Stimulated activated CD8-positive, alpha-beta memory T cell treated with anti-CD3 and anti-CD28 coated beads, Interleukin-4, amount 100 ng/mL, for 48 hours (primary cell): ENCODE results near the gene LTO1.

Source experiments
- DNase-seq: peaks from one replicate; pipeline ENCODE4 v3.0.0-alpha.2; 2020

The LTO1 gene

DNA sequence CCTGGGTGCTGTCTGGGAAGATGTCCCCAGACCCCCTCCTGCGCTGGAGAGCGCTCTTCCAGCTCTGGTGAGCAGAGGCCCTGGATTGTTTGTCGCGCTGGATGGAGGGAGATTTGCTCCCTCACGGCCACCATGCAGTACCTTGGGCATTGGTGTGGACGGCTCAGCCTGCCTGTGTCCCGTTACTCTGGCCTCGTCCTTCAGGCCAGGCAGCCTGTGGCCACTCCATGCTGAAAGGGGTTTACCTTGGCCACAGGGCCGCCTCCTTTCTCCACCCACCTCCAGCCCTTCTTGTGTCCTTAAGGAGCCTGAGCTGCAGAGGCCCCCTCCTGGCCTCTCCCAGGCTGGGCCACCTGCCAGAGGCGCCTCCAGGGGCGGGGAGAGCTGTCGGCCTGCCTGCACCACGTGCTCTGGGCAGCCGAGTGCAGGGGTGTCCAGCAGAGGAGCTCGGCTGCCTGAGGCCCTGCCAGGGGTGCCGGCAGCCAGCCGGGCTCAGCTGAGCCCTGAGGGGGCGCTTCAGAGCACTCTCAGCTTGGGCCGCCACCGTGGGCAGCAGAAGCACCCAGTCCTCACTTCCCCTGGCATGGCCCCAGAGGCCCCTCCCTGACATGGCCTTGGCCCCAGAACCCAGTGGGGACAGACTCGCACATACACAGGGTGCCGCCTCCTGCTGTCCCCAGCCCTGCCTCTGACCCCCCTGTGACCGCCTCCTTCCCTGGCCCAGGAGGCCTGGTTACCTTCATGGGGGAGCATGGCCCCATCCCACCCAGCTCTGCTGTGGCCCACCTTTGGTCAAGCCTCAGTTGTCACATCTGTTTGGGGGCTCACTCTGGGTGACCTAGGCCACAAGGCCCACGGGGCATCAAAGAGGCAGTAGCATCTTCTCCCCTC, 30.8 kb downstream of the LTO1 start:
- DNase-seq = no peak

- no peak for DNase-seq
Measured at GRCh38 chr11:69643646-69644045, 31.5 kb downstream of the LTO1 start.

DNA sequence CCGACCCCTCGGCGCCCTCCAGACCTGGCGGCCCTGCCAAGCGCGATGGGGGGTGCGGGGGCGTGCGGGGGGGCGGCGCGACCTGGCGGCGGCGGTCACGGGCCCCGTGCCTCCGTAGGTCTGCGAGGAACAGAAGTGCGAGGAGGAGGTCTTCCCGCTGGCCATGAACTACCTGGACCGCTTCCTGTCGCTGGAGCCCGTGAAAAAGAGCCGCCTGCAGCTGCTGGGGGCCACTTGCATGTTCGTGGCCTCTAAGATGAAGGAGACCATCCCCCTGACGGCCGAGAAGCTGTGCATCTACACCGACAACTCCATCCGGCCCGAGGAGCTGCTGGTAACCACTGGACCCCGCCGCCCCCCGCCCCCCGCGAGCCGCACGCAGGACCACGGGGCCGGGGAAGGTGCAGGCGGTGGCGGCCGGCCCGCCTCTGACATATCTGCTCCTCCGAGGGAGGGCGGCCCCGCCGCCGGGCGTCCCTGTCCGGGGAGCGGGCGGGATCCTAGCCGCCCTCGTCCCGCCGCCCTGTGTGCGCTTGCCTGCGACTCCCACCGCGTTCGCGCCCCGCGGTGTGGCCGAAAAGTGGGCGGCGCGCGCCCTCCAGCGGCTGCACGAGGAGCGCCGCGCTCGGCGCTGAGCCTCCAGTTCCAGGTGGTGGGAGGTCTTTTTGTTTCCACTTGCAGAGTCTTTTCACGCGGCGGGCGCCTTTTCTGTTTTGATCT, 32.1 kb downstream of the LTO1 start:
- DNase-seq = peak; percentile 85

DNA sequence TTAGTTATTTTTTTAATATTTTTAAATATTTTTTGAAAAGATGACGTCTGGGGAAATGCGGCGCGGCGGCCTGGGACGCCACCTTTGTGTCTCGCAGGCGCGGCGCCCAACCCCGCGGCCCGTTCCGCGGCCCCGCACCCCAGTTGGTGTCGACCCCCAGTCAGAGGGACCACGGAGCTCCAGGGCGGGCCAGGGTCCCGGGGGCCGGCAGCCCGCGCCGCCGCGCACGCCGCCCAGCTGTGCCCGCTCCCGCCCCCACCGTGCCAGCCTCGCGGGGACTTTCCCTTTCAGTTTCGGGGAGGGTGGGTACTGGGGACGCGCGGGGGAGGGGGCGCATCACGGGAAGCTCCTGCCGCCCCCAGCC, 32.6 kb downstream of the LTO1 start:
- DNase-seq = peak; percentile 44

GRCh38 chr11:69641681-69642548, 33.2 kb downstream of the LTO1 start:
- no peak for DNase-seq

DNA sequence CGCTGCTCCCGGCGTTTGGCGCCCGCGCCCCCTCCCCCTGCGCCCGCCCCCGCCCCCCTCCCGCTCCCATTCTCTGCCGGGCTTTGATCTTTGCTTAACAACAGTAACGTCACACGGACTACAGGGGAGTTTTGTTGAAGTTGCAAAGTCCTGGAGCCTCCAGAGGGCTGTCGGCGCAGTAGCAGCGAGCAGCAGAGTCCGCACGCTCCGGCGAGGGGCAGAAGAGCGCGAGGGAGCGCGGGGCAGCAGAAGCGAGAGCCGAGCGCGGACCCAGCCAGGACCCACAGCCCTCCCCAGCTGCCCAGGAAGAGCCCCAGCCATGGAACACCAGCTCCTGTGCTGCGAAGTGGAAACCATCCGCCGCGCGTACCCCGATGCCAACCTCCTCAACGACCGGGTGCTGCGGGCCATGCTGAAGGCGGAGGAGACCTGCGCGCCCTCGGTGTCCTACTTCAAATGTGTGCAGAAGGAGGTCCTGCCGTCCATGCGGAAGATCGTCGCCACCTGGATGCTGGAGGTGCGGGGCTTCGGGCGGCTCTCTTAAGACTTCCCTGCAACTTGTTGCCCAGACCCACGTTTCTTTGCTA, 34.1 kb downstream of the LTO1 start, which contains the start of gene CCND1:
TSS of gene CCND1 (plus strand) at position 162 of the 587 bp plus-strand sequence. CDS start at position 320, 158 bp downstream.
- peak; percentile 50 for DNase-seq

- no peak for DNase-seq
Measured at GRCh38 chr11:69640260-69640994, 34.7 kb downstream of the LTO1 start.

DNA sequence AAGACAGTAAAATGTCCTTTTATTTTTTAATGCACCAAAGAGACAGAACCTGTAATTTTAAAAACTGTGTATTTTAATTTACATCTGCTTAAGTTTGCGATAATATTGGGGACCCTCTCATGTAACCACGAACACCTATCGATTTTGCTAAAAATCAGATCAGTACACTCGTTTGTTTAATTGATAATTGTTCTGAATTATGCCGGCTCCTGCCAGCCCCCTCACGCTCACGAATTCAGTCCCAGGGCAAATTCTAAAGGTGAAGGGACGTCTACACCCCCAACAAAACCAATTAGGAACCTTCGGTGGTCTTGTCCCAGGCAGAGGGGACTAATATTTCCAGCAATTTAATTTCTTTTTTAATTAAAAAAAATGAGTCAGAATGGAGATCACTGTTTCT, 35.3 kb downstream of the LTO1 start:
- no peak for DNase-seq

DNA sequence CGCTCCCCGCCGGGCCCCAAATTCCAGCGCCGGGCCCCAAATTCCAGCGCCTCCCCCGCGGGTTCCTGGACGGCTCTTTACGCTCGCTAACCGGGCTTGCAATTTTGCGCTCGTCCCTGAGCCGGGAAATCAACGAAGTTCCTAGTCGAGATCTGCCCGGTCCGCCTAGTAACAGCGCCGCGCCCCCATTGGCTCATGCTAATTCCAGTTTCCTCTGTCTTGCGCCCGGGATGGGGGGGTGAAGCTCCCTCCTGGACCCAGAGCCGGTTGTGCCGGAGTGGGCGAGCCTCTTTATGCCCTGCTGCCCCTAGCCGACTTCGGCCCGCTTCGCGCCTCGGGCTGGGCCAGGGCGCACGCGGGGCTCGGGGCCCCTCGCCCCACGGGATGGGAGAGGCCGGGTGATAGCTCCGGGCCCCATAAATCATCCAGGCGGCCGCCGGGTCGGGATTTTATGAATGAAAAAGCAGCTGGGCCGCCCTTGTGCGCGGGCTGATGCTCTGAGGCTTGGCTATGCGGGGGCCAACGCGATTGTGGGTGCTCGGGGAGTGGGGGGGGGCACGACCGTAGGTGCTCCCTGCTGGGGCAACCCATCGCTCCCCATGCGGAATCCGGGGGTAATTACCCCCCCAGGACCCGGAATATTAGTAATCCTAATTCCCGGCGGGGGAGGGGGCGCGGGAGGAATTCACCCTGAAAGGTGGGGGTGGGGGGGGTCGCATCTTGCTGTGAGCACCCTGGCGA, 36.0 kb downstream of the LTO1 start:
- DNase-seq = peak; percentile 58

DNA sequence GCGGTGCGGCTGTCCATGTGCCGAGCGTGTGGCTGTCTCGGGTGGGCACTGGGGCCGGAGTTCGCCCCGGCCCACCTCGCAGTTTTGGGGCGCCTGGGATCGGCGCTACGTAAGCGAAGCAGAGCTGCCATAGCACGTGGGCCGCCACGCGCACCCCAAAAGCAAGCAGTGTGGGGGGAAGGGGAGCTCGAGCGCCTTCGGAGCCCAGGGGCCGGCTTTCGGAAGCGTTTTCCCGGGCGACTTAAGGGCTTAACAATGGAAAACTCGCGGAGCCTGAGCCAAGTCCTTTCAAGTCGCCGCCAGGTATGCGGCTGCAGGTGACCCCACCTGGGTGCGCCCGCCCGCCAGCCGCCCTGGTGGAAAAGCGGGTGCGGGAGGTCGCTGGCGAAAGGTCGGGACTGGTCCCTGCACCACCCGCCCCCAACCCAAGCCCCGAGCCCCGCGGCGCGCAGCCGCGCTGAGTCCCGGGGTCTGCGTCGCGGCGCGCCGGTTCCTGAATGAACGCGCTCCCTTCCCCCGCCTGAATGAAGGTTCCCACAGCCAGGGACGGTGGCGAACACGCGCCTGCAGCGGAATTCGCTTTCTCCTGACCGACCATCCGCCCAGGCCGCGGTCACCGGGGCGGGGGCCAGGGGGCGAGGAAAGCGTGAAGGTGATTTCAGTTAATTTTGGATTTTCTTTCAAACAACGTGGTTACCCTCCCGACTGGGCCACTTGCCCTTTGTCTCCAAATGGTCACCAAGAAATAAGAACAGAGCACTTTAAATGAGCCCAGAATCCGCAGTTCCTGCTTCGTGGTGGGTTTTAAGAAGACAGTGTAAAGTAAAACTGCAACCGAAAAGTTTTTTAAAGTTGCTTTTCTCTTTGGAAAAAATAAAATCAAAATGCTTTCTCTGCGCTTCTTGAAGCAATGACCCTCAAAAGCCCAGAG, 36.9 kb downstream of the LTO1 start:
- DNase-seq = no peak

GRCh38 chr11:69637198-69637940, 37.8 kb downstream of the LTO1 start:
- DNase-seq = no peak

GRCh38 chr11:69636512-69637197, 38.5 kb downstream of the LTO1 start:
- DNase-seq = no peak

DNA sequence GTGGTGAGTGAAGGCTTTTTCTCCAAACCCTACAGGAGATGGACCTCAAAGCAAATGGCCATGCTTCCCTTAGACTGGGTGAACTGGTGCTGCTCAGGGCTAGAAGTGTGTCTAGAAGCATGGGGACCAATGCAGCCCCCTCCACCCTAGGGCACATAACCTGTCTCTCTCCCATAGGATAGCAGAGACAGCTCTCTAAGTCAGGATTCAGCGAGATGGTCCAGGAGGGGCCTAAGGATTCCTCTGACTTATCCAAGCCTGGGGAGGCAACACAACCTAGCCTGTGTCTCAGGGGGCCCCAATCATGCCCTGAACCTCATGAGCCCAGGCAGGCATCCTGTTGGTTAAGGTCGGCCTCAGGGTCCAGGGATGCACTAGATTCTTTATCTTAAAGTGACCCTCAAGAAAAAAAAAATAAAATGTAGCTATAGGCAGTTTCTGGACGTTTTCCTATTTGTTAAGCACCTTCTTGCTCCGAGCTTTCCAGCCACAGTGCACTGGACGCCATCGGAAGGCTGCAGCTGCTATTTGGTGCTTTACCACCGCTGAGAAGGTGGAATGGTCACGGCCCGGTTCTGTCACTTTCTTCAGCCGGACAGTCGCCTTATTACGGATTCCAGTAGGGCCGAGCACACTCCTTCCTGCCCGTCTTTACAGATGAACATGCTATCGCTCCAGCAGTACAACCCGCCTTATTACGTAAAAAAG, 39.2 kb downstream of the LTO1 start:
- no peak for DNase-seq

GRCh38 chr11:69635195-69635594, 40.0 kb downstream of the LTO1 start:
- DNase-seq = no peak

GRCh38 chr11:69634590-69634989, 40.6 kb downstream of the LTO1 start:
- DNase-seq = no peak

- no peak for DNase-seq
Measured at GRCh38 chr11:69634069-69634468, 41.1 kb downstream of the LTO1 start.

DNA sequence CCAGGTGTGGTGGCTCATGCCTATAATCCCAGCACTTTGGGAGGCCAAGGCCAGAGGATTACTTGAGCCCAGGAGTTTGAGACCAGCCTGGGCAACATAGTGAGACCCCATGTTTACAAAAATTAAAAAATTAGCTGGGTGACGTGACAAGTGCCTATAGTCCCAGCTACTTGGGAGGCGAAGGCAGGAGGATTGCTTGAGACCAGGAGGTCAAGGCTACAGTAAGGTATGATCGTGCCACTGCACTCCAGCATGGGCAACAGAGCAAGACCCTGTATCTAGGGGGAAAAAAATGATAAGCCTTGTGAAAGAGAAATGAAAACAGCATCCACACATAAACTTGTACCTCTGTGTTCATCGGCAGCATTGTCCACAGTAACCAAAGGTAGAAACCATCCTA, 42.3 kb downstream of the LTO1 start:
- no peak for DNase-seq

DNA sequence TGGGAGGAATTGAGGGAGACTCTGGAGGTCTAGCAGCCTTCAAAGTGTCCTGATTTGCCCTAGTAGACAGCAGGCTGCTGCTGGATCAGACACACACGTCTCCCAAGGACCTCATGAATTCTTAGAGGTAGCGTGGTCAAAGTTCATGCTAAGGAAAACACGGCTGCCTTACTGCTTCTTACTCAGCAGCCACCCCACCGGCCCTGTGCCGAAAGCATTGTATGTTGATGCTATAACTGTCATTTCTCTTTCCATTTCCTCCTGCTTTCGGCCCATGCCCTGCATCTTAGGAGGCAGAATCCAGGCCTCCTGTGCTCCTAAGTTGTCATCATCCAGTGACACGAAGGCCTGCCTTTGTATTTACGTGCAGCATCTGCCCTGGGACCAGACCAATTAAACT, 44.7 kb downstream of the LTO1 start:
- no peak for DNase-seq
